DMS153 treated with DMSO at 0.1 percent for 48 hours (cell line): ENCODE results near the gene ERCC3.
"Not testable (repeated sequence)": the region's sequence is repeated elsewhere in the genome, so short reads cannot be mapped to it uniquely, and the experiment has no call there.

Source experiments
- DNase-seq: peaks from one replicate; lab custom pipeline; 2025; ENCODE audit not compliant: unreplicated experiment; lab: John Stamatoyannopoulos, UW

ERCC3 gene

DNA sequence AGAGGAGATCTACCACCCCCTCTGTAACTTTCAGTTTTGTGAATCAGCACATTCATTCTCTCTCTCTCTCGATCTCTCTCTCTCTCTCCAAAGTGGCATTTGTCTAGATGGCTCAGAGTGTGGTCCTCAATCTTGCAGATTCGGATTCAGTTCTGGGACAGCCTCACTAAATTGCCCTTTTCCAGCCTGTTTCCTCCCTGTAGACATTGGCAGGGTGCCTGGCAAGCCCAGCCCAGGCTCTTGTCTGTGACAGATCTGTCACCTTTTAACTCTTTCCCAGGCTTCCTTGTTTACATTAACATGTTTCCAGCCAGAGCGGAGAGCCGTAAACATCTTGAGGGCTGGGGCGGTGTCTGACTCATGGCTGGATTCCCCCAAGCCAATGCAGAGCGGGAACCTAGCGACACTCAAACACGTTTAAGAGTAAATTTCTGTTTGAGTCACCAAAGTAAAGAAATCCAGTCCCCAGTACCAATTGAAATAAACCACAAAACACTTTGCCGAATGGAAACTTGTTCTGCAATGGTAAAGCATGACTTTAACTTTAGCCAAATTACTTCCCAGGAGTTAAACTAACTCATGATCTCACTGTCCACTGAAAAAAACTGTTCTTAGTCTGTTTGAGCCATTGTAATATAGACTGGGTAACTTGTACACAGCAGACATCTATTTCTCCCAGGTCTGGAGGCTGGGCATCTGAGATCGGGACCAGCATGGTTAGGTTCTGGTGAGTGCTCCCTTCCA is 67.3 kb downstream of the ERCC3 start:
- peak; percentile 19 for DNase-seq

DNA sequence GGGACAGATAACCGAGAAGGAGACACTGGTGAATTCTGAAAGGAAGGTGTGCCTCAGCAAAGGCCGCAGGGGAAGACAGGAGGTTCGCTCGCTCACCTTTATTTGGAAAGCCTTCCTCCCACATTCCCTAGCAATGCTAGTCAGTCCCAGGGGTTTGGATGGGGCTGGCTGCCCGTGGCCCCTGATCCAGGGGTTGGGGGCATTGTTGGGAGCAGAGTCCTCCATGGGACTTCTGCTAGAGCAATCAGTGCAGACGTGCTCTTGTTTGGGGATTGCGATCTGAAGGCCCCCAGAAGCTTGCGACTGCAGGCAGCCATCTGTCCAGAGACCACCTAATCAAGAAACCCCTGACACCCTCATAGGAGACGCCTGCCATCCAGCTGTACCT is 67.8 kb downstream of the ERCC3 start:
- no peak for DNase-seq

DNA sequence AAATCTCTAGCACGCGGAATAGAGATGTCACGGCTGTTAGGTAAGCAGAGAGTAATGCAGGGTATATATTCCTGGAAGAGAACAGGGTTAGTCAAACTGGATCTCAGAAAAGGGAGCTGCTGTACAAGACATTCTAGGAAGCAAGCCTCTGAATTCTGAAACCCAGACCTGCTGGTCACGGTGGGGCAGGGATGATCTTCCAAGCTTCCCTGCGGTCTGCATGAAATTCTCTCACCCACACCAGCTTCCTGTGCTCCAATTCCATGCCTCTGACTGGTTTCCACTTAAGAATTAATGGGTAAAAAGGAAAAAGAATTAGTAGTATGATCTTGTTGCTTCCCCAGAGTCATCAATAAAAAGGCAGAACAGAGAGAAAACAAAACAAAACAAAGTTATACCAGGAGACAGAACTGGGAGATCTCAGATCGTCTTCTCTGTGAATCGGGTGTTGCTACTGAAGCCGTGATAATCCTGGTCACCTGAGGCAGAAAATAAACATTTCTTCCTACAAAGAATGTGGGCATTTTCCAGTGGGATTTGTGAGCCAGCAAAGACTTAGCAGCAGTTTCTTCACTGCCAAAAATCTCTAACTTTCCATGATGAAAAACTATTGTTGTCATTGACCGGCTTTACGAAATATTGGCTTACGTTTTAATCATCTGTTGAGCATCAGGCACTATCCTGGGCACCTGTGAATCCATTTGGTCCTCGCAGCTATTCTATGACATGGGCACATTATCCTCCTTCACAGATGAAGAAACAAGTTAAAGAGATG is 68.6 kb downstream of the ERCC3 start:
- no peak for DNase-seq

DNA sequence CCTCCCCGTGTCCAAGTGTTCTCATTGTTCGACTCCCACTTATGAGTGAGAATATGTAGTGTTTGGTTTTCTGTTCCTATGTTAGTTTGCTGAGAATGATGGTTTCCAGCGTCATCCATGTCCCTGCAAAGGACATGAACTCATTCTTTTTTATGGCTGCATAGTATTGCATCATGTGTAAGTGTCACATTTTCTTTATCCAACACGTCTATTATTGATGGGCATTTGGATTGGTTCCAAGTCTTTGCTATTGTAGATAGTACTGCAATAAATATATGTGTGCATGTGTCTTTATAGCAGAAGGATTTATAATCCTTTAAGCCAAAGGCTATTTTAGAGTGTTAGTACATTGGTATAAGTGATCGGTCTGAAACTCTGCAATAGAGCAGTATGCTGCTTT is 69.8 kb downstream of the ERCC3 start:
- DNase-seq = not testable (repeated sequence)

DNA sequence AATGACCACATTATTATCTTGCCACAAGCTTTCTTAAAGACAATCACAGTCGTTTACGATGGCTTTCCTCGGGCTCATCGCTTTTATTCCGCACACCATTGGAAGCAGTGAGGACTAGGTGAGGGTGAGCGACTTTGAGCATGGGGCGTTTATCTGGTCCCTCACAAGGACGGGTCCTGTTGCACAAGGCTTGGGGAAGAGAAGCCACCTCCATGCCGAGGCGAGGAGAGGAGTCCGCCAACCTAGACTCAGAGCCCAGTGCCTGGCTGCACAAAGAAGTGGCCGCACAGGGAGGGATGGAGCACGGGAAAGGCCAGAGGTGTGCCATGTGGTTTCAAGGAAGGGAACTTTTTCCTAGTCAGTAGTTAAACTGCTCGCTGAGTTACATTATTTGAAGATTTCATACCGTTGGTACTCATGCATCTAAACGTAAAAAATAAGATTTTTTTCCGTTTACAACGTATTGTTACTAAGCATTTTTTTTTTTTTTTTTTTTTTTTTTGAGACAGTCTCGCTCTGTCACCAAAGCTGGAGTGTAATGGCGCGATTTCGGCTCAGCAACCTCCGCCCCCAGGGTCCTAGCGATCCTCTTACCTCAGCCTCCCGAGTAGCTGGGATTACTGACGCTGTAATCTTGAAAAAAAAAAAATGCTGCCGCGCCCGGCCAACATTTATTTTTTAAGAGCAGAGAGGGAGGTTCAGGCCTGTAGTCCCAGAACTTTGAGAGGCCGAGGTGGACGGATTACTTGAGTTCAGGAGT is 73.0 kb downstream of the ERCC3 start:
- no peak for DNase-seq

DNA sequence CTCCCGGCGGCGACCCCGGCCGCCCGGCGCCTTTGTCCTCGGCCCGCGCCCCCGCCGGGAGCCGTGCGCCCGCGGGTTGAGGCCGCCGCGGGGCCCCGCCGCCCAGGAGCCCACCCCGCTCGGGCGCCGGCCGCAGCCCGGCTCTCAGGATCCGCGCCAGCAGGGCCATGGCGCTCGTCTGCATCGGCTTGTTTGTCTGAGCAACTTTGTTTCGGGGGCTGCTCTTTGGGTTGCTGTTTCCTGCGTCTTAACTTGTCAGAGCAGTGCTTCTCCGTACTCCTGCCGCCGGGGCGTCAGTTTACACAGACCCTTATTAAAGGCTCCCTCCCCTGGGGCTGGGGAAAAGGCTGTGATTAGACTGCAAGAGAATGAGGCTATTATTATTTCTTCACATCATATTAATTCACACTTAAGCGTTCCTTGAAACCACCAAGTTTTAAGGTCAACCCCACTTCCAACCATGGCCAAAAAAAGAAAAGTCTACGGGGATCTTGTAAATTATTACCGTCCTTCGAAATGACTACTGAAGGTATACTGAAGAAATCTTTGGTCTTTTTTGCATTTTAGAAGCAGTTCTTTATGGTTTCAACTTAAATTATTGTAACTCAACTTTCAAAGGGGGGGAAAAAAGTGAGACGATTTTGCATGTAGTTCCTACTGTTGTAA is 73.7 kb downstream of the ERCC3 start, which contains the start of gene CYP27C1:
TSS of gene CYP27C1 (minus strand) at position 198 of the 666 bp plus-strand sequence. CDS start at position 169, 29 bp downstream.
- no peak for DNase-seq

DNA sequence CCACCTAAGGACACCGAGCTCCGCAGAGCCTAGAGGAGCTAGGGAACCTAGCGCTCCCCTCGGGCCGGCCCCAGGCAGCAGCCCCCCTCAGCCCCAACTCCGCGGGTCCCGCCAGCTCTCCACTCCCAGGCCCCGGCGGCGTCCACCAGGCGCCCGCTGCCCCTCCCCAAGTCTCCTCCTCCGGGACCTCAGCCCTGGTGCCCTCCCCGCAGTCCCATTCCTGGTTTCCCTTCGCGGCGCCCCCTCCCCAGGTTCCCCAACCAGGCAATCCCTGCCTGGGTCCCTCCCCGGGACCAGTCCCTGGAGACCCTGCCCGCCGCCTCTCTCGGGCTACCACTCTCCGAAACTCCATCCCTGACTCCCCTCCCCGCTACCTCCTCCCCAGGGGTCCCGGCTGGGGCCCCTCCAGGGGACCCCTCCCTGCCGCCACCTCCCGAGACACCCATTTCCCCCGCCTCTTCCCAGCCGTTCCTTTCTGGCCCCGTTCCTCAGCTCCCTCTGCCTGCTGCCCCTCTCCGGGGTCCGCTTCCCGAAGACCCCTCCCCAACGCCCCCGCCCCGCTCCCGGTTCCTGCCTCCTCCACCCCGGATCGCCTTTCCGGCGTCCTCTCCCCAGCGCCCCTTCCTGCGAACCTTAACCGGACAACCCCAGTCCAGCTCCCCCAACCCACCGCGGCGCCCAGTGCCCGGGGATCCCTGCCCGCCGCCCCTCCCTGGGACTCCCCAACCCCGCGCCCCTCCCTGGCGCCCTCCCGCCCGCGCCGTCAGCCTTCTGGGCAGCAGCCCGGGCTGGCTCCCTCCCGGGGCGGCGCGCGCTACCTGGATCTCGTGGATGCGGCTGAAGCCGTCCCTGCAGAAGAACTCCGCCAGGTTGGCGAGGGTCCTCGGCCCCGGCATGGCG is 74.5 kb downstream of the ERCC3 start:
- no peak for DNase-seq

DNA sequence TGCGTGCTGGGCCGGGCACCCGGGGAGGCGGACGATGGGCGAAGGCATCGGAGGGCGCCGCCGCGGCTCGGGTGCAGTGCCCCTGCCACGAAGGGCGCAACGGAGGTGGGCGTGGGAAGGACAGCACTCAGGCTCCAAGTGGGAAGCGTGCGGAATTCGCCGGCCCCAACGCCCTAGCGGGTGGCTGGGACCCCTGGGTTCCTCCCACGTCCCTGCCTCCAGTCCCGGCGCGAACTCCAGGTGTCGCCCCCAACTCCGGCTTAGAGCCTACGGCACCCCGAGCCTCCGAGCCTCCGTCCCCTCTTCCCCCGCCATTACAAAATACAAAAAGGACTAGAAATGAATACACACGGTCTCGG is 75.2 kb downstream of the ERCC3 start:
- DNase-seq = no peak

DNA sequence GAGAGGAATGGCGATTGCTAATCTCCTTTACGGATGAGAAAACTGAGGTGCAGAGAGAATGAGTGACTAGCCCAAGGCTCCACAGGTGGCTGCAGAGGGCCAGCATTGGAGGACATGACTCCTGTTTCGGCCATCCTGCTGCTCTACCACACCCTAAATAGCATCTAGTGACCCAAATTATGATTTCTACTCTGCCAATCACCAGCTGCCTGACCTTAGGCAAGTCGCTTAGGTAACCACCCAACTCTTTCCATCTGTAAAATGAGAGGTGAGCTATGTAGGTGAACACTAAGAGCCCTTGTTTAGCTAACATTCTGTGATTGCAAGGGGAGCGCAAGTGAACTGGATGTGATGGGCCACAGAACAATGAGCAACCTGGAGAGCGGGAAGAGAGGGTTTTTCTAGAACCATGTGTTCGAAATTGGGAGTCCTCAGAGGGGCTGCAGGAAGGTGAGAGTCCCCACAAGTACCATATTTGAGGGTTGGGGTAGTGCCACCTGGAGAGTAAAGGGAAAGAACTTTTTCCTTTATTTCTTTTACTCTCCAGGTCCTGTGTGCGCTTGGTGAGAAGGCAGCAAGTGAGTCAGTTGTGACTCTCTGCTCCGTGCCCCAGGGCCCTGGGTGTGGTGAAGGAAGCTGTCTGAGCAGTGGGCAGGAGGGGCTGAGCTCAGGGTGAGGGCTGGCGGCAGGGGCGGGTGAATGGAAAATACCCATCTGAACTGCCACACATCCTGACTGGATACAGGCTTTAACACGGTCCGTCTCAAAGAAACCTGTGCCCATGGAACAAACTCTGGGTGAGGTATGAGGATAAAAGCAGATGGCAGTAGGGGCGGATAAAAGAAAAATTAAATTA is 76.2 kb downstream of the ERCC3 start:
- DNase-seq = no peak

DNA sequence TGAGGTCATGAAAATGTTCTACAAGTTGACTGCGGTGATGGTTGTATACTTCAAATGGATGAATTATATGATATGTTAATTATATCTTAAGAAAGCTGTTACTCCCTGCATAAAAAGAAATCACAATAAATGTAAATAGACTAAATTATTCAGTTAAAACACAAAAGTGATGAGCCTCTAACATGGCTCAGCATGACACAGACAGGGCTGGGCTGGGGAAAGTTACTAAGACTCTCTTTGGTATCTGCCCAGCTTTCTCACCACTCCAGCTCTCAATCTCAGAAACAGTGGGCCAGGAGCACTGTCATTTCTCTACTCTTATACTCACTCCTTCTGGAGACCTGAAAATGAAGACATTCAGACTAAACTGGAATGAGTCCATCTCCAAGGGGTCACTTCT is 77.4 kb downstream of the ERCC3 start:
- no peak for DNase-seq

DNA sequence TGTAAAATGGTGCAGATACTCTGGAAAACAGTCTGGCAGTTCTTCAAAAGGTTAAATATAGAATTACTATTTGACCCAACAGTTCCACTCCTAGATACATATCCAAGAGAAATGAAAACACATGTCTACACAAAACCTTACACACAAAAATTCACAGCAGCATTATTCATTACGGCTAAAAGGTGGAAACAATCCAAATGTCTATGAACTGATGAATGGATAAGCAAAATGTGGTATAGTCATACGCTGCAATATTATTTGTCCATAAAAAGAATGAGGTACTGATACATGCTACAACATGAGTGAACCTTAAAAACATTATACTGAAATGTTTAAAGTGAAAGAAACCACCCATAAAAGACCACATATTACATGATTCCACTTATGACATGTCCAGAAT is 77.8 kb downstream of the ERCC3 start:
- no peak for DNase-seq

DNA sequence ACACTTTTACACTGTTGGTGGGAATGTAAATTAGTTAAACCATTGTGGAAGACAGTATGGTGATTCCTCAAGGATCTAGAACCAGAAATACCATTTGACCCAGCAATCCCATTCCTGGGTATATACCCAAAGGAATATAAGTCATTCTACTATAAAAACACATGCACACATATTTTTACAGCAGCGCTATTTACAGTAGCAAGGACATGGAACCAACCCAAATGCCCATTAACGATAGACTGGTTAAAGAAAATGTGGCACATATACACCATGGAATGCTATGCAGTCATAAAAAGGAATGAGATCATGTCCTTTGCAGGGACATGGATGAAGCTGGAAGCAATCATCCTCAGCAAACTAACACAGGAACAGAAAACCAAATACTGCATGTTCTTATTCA is 79.7 kb downstream of the ERCC3 start:
- DNase-seq = not testable (repeated sequence)

DNA sequence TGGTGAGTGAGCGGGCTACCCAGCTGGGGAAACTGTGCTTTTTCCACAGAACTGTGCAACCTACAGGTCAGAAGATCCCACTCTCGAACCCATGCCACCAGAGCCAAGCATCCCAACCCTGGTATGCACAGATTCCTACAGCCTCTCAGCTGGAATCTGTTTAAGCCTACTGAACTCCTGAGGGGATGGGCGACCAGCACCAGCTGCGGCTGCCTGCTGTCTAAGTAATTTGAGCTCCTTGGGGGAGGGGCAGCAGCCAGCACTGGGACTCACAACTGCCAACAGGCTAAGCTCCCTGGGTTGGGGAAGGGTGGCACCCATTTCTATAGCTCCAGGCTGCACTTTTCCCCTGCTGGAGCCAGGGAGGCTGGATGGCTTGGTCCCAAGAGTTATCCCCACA is 85.6 kb downstream of the ERCC3 start:
- DNase-seq = peak; percentile 40
